Breast epithelium (tissue), 3 donors: ENCODE results near the gene MYO1A.

Experiments
- CTCF ChIP-seq, 3 donors: fragments of 450-650 bp; IDR thresholded peaks; one replicate each; pipeline ENCODE4 v1.5.1; 2016 to 2017; ENCODE audit warnings: antibody characterized with exemption in 3 of 3, mild to moderate bottlenecking in 3 of 3, moderate library complexity in 3 of 3
- POLR2A ChIP-seq: fragments of 450-650 bp; IDR thresholded peaks from one replicate; pipeline ENCODE4 v1.6.1; 2016; ENCODE audit warnings: antibody characterized with exemption, mild to moderate bottlenecking, moderate library complexity
- POLR2AphosphoS5 ChIP-seq, 3 donors: sonication (generic); formaldehyde crosslinking; IDR thresholded peaks; one replicate each; pipeline ENCODE4 v1.6.1; 2017; ENCODE audit warnings: antibody characterized with exemption in 3 of 3

- TF ChIP-seq CTCF (IDR thresholded peaks at IDR 0.05) (peak in 1 of 3 donors; percentile 8), POLR2A (no peak), POLR2AphosphoS5 (IDR thresholded peaks at IDR 0.05) (no peak)
Observed at GRCh38 chr12:57093415-57094207, 43.7 kb upstream of the MYO1A start.
